ENCODE measurements around the gene MED16.

DNA sequence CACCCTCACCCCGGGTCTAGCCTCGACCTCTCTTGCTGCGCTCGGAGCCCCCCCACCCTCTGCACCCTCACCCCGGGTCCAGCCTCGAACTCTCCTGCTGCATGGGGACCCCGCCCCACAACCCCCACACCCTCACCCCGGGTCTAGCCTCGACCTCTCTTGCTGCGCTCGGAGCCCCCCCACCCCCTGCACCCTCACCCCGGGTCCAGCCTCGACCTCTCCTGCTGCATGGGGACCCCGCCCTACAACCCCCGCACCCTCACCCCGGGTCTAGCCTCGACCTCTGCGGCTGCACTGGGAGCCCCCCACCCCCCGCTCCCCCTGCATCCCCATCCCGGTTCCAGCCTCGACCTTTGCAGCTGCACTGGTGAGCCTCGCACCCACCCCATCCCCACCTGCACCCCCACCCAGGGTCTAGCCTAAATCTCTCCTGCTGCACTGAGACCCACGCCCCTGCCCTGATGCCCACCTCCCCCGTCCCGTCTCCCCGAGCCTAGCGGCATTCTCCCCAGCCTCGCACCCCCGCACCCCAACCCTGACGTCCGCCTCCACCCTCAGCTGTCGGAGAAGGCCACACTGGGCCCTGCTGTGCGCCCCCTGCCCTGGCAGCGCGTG lies 31.7 kb downstream of the MED16 start:
- TF ChIP-seq POLR2AphosphoS5 (IDR thresholded peaks at IDR 0.05) = no peak
- TF ChIP-seq, protein P1, sequence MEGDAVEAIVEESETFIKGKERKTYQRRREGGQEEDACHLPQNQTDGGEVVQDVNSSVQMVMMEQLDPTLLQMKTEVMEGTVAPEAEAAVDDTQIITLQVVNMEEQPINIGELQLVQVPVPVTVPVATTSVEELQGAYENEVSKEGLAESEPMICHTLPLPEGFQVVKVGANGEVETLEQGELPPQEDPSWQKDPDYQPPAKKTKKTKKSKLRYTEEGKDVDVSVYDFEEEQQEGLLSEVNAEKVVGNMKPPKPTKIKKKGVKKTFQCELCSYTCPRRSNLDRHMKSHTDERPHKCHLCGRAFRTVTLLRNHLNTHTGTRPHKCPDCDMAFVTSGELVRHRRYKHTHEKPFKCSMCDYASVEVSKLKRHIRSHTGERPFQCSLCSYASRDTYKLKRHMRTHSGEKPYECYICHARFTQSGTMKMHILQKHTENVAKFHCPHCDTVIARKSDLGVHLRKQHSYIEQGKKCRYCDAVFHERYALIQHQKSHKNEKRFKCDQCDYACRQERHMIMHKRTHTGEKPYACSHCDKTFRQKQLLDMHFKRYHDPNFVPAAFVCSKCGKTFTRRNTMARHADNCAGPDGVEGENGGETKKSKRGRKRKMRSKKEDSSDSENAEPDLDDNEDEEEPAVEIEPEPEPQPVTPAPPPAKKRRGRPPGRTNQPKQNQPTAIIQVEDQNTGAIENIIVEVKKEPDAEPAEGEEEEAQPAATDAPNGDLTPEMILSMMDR (IDR thresholded peaks at IDR 0.05) = no peak

Data from transverse colon (tissue), 4 donors.